ENCODE results near the gene PLA2G4E.

Gene PLA2G4E

GRCh38 chr15:42048821-42049200, 28.0 kb upstream of the PLA2G4E start:
- H3K9ac ChIP-seq (ENCODE audit: low read length) = no peak overlapping the region
- peaks cover 9% of the 10 kb centered on the region for H3K4me1 ChIP-seq (ENCODE audit: control insufficient read depth, insufficient read depth, low read length)
- no peak overlapping the region for H3K27ac ChIP-seq (ENCODE audit: low read depth, low read length)
- no peaks in the 10 kb centered on the region for H3K36me3 ChIP-seq (ENCODE audit: control insufficient read depth, insufficient read depth, low read length)
- no peaks in the 10 kb centered on the region for H3K27me3 ChIP-seq (ENCODE audit: control insufficient read depth, insufficient read depth, low read length)
- no peaks in the 10 kb centered on the region for H3K9me3 ChIP-seq (ENCODE audit: control insufficient read depth, insufficient read depth, low read depth, low read length)
- no peak overlapping the region for H3K4me3 ChIP-seq (ENCODE audit: low read depth, low read length)

DNA sequence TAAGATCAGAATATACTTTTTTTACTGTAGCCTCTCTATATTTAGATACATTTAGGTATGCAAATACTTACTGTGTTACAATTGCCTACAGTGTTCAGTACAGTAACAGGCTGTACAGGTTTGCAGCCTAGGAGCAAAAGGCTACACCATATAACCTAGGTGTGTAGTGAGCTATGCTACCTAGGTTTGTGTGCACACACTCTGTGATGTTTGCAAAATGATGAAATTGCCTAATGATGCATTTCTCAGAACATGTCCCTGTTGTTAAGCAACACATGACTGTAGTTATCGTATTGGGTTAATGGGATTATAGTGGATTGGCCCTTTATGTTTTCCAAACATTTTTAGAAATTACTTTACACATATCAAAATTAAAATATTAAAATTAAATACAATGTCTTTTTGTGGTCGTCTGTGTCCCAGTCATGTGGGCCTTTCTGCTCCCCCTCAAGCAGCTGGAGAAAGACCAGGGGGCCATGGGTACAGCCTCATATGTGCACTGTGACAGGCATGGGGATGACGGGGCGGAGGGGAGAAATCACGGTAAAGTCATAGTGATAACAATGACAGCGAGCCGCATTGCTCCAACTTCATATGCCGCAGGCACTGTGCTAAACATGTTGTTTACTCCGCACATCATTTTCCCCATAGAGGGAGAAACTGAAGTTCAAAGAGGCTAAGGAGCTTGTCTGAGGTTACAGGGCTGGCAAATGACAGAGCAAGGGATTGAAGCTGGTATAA, 27.4 kb upstream of the PLA2G4E start:
- no peaks in the 10 kb centered on the region for H3K36me3 ChIP-seq (ENCODE audit: control insufficient read depth, insufficient read depth, low read length)
- no peak overlapping the region for H3K4me3 ChIP-seq (ENCODE audit: low read depth, low read length)
- H3K9ac ChIP-seq (ENCODE audit: low read length) = no peak overlapping the region
- no peak overlapping the region for H3K27ac ChIP-seq (ENCODE audit: low read depth, low read length)
- no peaks in the 10 kb centered on the region for H3K9me3 ChIP-seq (ENCODE audit: control insufficient read depth, insufficient read depth, low read depth, low read length)
- H3K4me1 ChIP-seq (ENCODE audit: control insufficient read depth, insufficient read depth, low read length) = peaks cover 9% of the 10 kb centered on the region
- H3K27me3 ChIP-seq (ENCODE audit: control insufficient read depth, insufficient read depth, low read length) = no peaks in the 10 kb centered on the region

DNA sequence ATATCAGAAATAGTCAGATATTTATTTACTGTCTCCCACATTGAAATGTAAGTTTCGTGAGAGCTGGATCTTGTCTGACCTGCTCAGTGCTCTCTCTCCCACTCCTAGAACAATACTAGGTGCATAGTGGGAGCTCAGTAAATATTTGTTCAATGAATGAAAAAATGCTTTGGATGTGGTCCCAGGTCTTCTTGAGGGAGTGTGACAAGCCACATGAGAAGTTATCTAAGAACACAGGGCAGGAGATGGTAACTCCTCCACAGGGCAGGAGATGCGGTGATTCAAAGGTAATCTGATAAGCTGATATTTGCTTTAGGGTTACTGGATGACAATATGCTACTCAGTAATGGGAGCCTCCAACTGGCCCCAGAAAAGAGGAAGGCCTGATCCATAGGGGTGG, 25.8 kb upstream of the PLA2G4E start:
- Histone ChIP-seq H3K9me3 (ENCODE audit: control insufficient read depth, insufficient read depth, low read depth, low read length) (no peaks in the 10 kb centered on the region), H3K27ac (ENCODE audit: low read depth, low read length) (no peak overlapping the region), H3K4me1 (ENCODE audit: control insufficient read depth, insufficient read depth, low read length) (peaks cover 10% of the 10 kb centered on the region), H3K9ac (ENCODE audit: low read length) (no peak overlapping the region), H3K36me3 (ENCODE audit: control insufficient read depth, insufficient read depth, low read length) (no peaks in the 10 kb centered on the region), H3K4me3 (ENCODE audit: low read depth, low read length) (no peak overlapping the region), H3K27me3 (ENCODE audit: control insufficient read depth, insufficient read depth, low read length) (no peaks in the 10 kb centered on the region)

DNA sequence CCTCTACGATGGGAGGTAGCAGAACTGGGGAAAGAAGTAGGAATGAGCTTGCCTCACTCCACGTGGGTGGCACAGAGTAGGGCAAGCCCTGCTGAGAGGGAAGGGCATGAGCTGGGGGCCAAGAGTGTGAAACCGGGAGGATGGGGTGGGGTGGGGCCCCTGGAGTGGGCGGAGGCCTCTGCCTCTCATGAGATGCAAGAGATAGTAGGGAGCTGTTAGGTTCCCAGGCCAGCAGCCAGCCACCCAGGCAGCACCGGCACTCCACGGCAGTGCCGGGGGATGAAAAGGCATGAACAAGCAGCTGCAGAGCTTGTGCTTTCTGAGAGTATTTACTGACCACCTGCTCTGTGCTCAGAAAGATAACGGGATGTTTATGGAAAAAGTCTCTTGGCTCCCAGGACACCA, 24.4 kb upstream of the PLA2G4E start:
- Histone ChIP-seq H3K9ac (ENCODE audit: low read length) (no peak overlapping the region), H3K4me3 (ENCODE audit: low read depth, low read length) (no peak overlapping the region), H3K27ac (ENCODE audit: low read depth, low read length) (no peak overlapping the region), H3K36me3 (ENCODE audit: control insufficient read depth, insufficient read depth, low read length) (no peaks in the 10 kb centered on the region), H3K9me3 (ENCODE audit: control insufficient read depth, insufficient read depth, low read depth, low read length) (no peaks in the 10 kb centered on the region), H3K4me1 (ENCODE audit: control insufficient read depth, insufficient read depth, low read length) (peaks cover 12% of the 10 kb centered on the region), H3K27me3 (ENCODE audit: control insufficient read depth, insufficient read depth, low read length) (no peaks in the 10 kb centered on the region)

- Histone ChIP-seq H3K27ac (ENCODE audit: low read depth, low read length) (no peak overlapping the region), H3K36me3 (ENCODE audit: control insufficient read depth, insufficient read depth, low read length) (no peaks in the 10 kb centered on the region), H3K27me3 (ENCODE audit: control insufficient read depth, insufficient read depth, low read length) (no peaks in the 10 kb centered on the region), H3K9me3 (ENCODE audit: control insufficient read depth, insufficient read depth, low read depth, low read length) (peaks cover 7% of the 10 kb centered on the region), H3K9ac (ENCODE audit: low read length) (no peak overlapping the region), H3K4me1 (ENCODE audit: control insufficient read depth, insufficient read depth, low read length) (0 out of 2 replicates have a peak, but pooled peaks cover 3% of the 10 kb centered on the region), H3K4me3 (ENCODE audit: low read depth, low read length) (no peak overlapping the region)
Measured at GRCh38 chr15:42042602-42043400, 22.0 kb upstream of the PLA2G4E start.

- no peak overlapping the region for H3K27ac ChIP-seq (ENCODE audit: low read depth, low read length)
Measured at GRCh38 chr15:42038401-42038800, 17.6 kb upstream of the PLA2G4E start.

DNA sequence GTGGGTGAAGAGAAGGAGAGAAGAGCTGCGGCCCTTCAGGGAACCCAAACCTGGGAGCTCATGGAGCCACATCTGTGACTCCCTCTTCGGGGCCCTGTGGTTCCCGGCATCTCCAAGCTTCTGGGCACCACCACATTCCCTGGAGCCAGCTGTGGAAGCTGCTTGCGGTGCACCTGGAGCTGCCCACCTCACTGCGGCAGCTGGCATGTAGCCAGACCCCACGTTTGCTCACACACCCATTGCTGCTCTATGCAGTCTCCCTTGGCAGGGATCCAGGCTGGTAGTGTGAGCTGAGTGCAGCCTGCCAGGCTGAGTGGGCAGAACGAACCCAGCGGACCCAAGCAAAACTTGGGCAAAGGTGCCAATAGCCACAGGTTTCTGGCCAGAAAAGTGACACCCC, 16.8 kb upstream of the PLA2G4E start:
- Histone ChIP-seq H3K36me3 (ENCODE audit: control insufficient read depth, insufficient read depth, low read length) (no peaks in the 10 kb centered on the region), H3K4me1 (ENCODE audit: control insufficient read depth, insufficient read depth, low read length) (peaks cover 16% of the 10 kb centered on the region), H3K27me3 (ENCODE audit: control insufficient read depth, insufficient read depth, low read length) (no peaks in the 10 kb centered on the region), H3K9ac (ENCODE audit: low read length) (no peak overlapping the region), H3K4me3 (ENCODE audit: low read depth, low read length) (no peak overlapping the region), H3K9me3 (ENCODE audit: control insufficient read depth, insufficient read depth, low read depth, low read length) (peaks cover 7% of the 10 kb centered on the region), H3K27ac (ENCODE audit: low read depth, low read length) (no peak overlapping the region)

More at GRCh38 chr15:42038401-42038800, 17.6 kb upstream of the PLA2G4E start:
- Histone ChIP-seq H3K36me3 (ENCODE audit: control insufficient read depth, insufficient read depth, low read length) (no peaks in the 10 kb centered on the region), H3K4me3 (ENCODE audit: low read depth, low read length) (no peak overlapping the region), H3K27me3 (ENCODE audit: control insufficient read depth, insufficient read depth, low read length) (no peaks in the 10 kb centered on the region), H3K4me1 (ENCODE audit: control insufficient read depth, insufficient read depth, low read length) (peaks cover 16% of the 10 kb centered on the region), H3K9ac (ENCODE audit: low read length) (no peak overlapping the region), H3K9me3 (ENCODE audit: control insufficient read depth, insufficient read depth, low read depth, low read length) (peaks cover 7% of the 10 kb centered on the region)

GRCh38 chr15:42036966-42037365, 16.1 kb upstream of the PLA2G4E start:
- Histone ChIP-seq H3K4me1 (ENCODE audit: control insufficient read depth, insufficient read depth, low read length) (peaks cover 16% of the 10 kb centered on the region), H3K9me3 (ENCODE audit: control insufficient read depth, insufficient read depth, low read depth, low read length) (peaks cover 11% of the 10 kb centered on the region), H3K27me3 (ENCODE audit: control insufficient read depth, insufficient read depth, low read length) (no peaks in the 10 kb centered on the region), H3K27ac (ENCODE audit: low read depth, low read length) (no peak overlapping the region), H3K36me3 (ENCODE audit: control insufficient read depth, insufficient read depth, low read length) (no peaks in the 10 kb centered on the region), H3K9ac (ENCODE audit: low read length) (no peak overlapping the region), H3K4me3 (ENCODE audit: low read depth, low read length) (no peak overlapping the region)

DNA sequence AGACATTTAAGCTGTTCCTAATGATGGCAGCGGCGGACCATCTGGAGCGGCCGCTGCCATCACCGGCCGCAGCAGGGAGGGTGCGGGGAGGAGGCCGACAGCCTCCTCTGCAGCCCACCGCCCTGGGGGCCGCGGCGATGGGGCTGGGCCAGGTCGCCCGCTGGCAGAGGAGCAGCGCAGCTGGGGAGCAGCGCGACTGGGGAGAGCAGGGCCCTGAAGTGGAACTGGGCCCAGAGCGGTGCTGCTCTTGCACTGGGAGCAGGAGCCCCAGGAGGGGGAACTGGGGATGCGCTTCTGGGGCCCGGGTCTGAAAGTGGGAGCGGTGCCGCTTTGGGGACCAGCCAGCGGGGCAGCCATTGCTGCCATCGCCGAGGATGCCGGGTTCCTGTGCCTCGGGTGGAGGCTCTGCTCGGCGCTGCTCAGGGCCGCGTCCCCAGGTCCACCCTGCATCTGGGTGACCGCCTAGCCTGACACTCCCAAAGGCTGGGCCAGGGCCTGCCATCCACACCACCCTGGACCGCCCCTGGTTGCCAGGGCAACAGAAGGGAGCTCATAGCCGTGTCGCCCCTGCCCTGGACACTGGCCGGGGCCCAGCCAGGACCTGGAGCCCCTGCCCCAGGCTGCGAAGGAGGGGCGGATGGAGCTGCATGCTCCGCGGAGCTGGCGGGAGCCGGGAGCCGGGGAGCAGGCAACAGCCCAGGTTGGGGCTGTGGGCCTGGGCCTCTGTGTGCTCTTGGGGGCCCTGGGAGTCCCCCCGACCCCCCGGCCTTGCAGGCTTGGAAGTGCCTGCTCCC, 15.5 kb upstream of the PLA2G4E start:
- H3K27ac ChIP-seq (ENCODE audit: low read depth, low read length) = no peak overlapping the region
- H3K4me1 ChIP-seq (ENCODE audit: control insufficient read depth, insufficient read depth, low read length) = peaks cover 13% of the 10 kb centered on the region
- H3K9me3 ChIP-seq (ENCODE audit: control insufficient read depth, insufficient read depth, low read depth, low read length) = peaks cover 17% of the 10 kb centered on the region
- H3K27me3 ChIP-seq (ENCODE audit: control insufficient read depth, insufficient read depth, low read length) = no peaks in the 10 kb centered on the region
- no peak overlapping the region for H3K4me3 ChIP-seq (ENCODE audit: low read depth, low read length)
- H3K36me3 ChIP-seq (ENCODE audit: control insufficient read depth, insufficient read depth, low read length) = no peaks in the 10 kb centered on the region
- no peak overlapping the region for H3K9ac ChIP-seq (ENCODE audit: low read length)

- no peak overlapping the region for H3K4me3 ChIP-seq (ENCODE audit: low read depth, low read length)
- no peak overlapping the region for H3K27ac ChIP-seq (ENCODE audit: low read depth, low read length)
Measured at GRCh38 chr15:42035435-42035761, 14.6 kb upstream of the PLA2G4E start.

More at GRCh38 chr15:42035435-42035761, 14.6 kb upstream of the PLA2G4E start:
- H3K27me3 ChIP-seq (ENCODE audit: control insufficient read depth, insufficient read depth, low read length) = no peaks in the 10 kb centered on the region
- peaks cover 13% of the 10 kb centered on the region for H3K4me1 ChIP-seq (ENCODE audit: control insufficient read depth, insufficient read depth, low read length)
- H3K9ac ChIP-seq (ENCODE audit: low read length) = no peak overlapping the region
- H3K36me3 ChIP-seq (ENCODE audit: control insufficient read depth, insufficient read depth, low read length) = no peaks in the 10 kb centered on the region
- H3K9me3 ChIP-seq (ENCODE audit: control insufficient read depth, insufficient read depth, low read depth, low read length) = peaks cover 17% of the 10 kb centered on the region

Measured in HUES6 (cell line).